K562 (cell line): ENCODE data around the gene ERC2. TPM values are rescaled to one million over a fixed set of nuclear protein-coding genes. Genes with fewer than 3 reads are reported as not detected.

Experiments
- ATAC-seq: fragments of 200-7000 bp; cut with Tn5 transposase; 3 replicates; pipeline ENCODE4 v1.9.1; 2020; ENCODE audit warnings: moderate library complexity
- BruUV-seq: library from RNA; stranded (reverse); fragments of 400-500 nt; replicated peaks from 2 replicates; lab custom pipeline; 2021; lab: Mats Ljungman, UMichigan
- CTCF ChIA-PET: fragments of 300-600 bp; formaldehyde crosslinking; extraction: SDS; loops from one replicate; lab custom pipeline; 2021; ENCODE audit warnings: low intra/inter-chr PET ratio; lab: Yijun Ruan, JAX
- POLR2A ChIA-PET: fragments of 300-600, 350-650 bp; sonication (Branson Sonifier 250); formaldehyde crosslinking; extraction: SDS; loops from one replicate; lab custom pipeline; 2021; ENCODE audit warnings: antibody characterized with exemption, inconsistent platforms; lab: Yijun Ruan, JAX
- DNase-seq, 4 experiments: peaks; one replicate each; pipeline versions ENCODE4 v3.0.0 to v3.0.0-alpha.2; 2011 to 2018; ENCODE audit warnings: low spot score in 3 of 4, mixed read lengths in 3 of 4; ENCODE audit errors: extremely low read depth in 1 of 4
- FAIRE-seq: peaks from 2 replicates; lab custom pipeline; 2011; peaks lifted over from hg19 to GRCh38; lab: Jason Lieb, UNC
- H2AFZ ChIP-seq: 2 replicates; pipeline ENCODE4 v1.6.0; 2011; ENCODE audit warnings: low read depth, low read length, control low read depth, inconsistent platforms
- H3K27ac ChIP-seq: fragments of 200-600 bp; 3 replicates; pipeline ENCODE4 v1.8.0; 2011; ENCODE audit warnings: low read depth, mild to moderate bottlenecking, control low read depth, inconsistent platforms, low read length, moderate library complexity, mixed read lengths; ENCODE audit errors: extremely low read depth
- H3K27me3 ChIP-seq, 2 experiments: fragments of 300-600 bp in 1 of 2; 2 replicates in 1 of 2; 3 replicates in 1 of 2; pipeline versions ENCODE4 v1.6.0 to v1.8.0; 2011; ENCODE audit warnings: inconsistent platforms in 2 of 2, low read length in 2 of 2, mild to moderate bottlenecking in 1 of 2, mixed read lengths in 1 of 2, moderate library complexity in 1 of 2; ENCODE audit not compliant: control insufficient read depth in 2 of 2, insufficient read depth in 2 of 2
- H3K36me3 ChIP-seq: fragments of 300-600 bp; 3 replicates; pipeline ENCODE4 v1.8.0; 2011; ENCODE audit warnings: mild to moderate bottlenecking, low read length, inconsistent platforms; ENCODE audit not compliant: control insufficient read depth, insufficient read depth
- H3K4me1 ChIP-seq, 2 experiments: fragments of 200-600 bp in 1 of 2; replicated peaks in 1 of 2; 2 replicates in 1 of 2; 3 replicates in 1 of 2; pipeline versions ENCODE4 v1.5.1 to v1.8.0; 2011; ENCODE audit warnings: inconsistent platforms in 2 of 2, low read length in 2 of 2, mild to moderate bottlenecking in 1 of 2, mixed read lengths in 1 of 2, moderate library complexity in 1 of 2; ENCODE audit not compliant: control insufficient read depth in 2 of 2, insufficient read depth in 2 of 2
- H3K4me2 ChIP-seq: 2 replicates; pipeline ENCODE4 v1.6.1; 2011; ENCODE audit warnings: low read length, control low read depth, inconsistent platforms, mixed read lengths; ENCODE audit not compliant: insufficient read depth
- H3K4me3 ChIP-seq: fragments of 200-600 bp; sonication (generic), shearing (Covaris generic); 2 replicates; pipeline ENCODE4 v1.5.1; 2016; ENCODE audit warnings: control low read depth, inconsistent platforms
- H3K79me2 ChIP-seq: fragments of 200-600 bp; 3 replicates; pipeline ENCODE4 v1.8.0; 2011; ENCODE audit warnings: low read length, inconsistent platforms; ENCODE audit not compliant: control insufficient read depth, insufficient read depth
- H3K9ac ChIP-seq, 2 experiments: 2 replicates each; pipeline versions ENCODE4 v1.6.0 to v1.6.1; 2011; ENCODE audit warnings: low read depth in 2 of 2, low read length in 2 of 2, control low read depth in 1 of 2, inconsistent platforms in 1 of 2, mild to moderate bottlenecking in 1 of 2, mixed read lengths in 1 of 2; ENCODE audit not compliant: insufficient read depth in 1 of 2
- H3K9me1 ChIP-seq: one replicate; pipeline ENCODE4 v1.6.0; 2011; ENCODE audit warnings: inconsistent platforms, mild to moderate bottlenecking, low read length, moderate library complexity; ENCODE audit not compliant: control insufficient read depth, insufficient read depth
- H3K9me3 ChIP-seq: replicated peaks from 2 replicates; pipeline ENCODE4 v1.5.1; 2011; ENCODE audit warnings: low read depth, low read length, inconsistent platforms; ENCODE audit not compliant: control insufficient read depth, insufficient read depth
- H4K20me1 ChIP-seq: replicated peaks from 2 replicates; pipeline ENCODE4 v1.6.1; 2011; ENCODE audit warnings: low read length, inconsistent platforms, mixed read lengths; ENCODE audit not compliant: control insufficient read depth, insufficient read depth
- CHD1 ChIP-seq: fragments of 200-600 bp; sonication (generic); IDR thresholded peaks from one replicate; pipeline ENCODE4 v1.6.1; 2012; ENCODE audit warnings: mild to moderate bottlenecking, moderate library complexity, low read length, inconsistent platforms
- HMGN3 ChIP-seq: IDR thresholded peaks from 2 replicates; pipeline ENCODE4 v1.6.1; 2011; ENCODE audit warnings: borderline replicate concordance, low read depth, mild to moderate bottlenecking, mixed read lengths, low read length; ENCODE audit not compliant: insufficient read length; ENCODE audit errors: extremely low read depth
- ID3 ChIP-seq, 2 experiments: fragments of 250-450 bp in 1 of 2; fragments of 450-650 bp in 1 of 2; sonication (Bioruptor Pico) in 1 of 2; IDR thresholded peaks; 2 replicates each; pipeline versions ENCODE4 v1.6.1 to v1.8.0; 2016 to 2021; ENCODE audit warnings: mild to moderate bottlenecking in 2 of 2, moderate library complexity in 2 of 2, missing compliant biosample characterization in 1 of 2, missing genetic modification characterization in 1 of 2
- NR2C2 ChIP-seq, 2 experiments: fragments of 200-800 bp in 1 of 2; sonication (Bioruptor generic) in 1 of 2; sonication (generic) in 1 of 2; formaldehyde crosslinking in 1 of 2; IDR thresholded peaks; 2 replicates each; pipeline versions ENCODE4 v1.6.1 to v1.8.0; 2016 to 2022; ENCODE audit warnings: mild to moderate bottlenecking in 1 of 2, missing compliant biosample characterization in 1 of 2, missing genetic modification characterization in 1 of 2, missing genetic modification reagents in 1 of 2
- PHB2 ChIP-seq: fragments of 450-650 bp; IDR thresholded peaks from 2 replicates; pipeline ENCODE4 v1.6.1; 2017; ENCODE audit warnings: low read depth
- RAD21 ChIP-seq, 2 experiments: fragments of 250-450 bp in 1 of 2; fragments of 450-650 bp in 1 of 2; sonication (Bioruptor Pico) in 1 of 2; formaldehyde crosslinking in 1 of 2; IDR thresholded peaks in 1 of 2; conservative IDR thresholded peaks in 1 of 2; 2 replicates each; pipeline versions ENCODE4 v1.4.0 to v1.8.0; 2020 to 2022; ENCODE audit warnings: mild to moderate bottlenecking in 2 of 2, moderate library complexity in 1 of 2
- RBBP5 ChIP-seq: fragments of 200-600 bp; sonication (generic); IDR thresholded peaks from 2 replicates; pipeline ENCODE4 v1.6.1; 2012; ENCODE audit warnings: borderline replicate concordance, mild to moderate bottlenecking, low read length, control low read depth, inconsistent platforms; ENCODE audit not compliant: insufficient read depth, poor library complexity, severe bottlenecking
- ZNF212 ChIP-seq: fragments of 450-650 bp; formaldehyde crosslinking; IDR thresholded peaks from 2 replicates; pipeline ENCODE4 v1.4.0; 2020; ENCODE audit warnings: mild to moderate bottlenecking
- ZNF707 ChIP-seq: fragments of 250-450 bp; sonication (Bioruptor Pico); conservative IDR thresholded peaks from 2 replicates; pipeline ENCODE4 v1.8.0; 2022; ENCODE audit warnings: inconsistent platforms, mild to moderate bottlenecking, moderate library complexity
- WGBS: fragments of 100-300 bp; shearing (Covaris generic); methylation state at CpG from one replicate; pipeline ENCODE4 v1.1.6; 2016; ENCODE audit warnings: low coverage, mixed read lengths; ENCODE audit not compliant: insufficient coverage; ENCODE audit errors: missing lambda C conversion rate; 5-methylcytosine and 5-hydroxymethylcytosine counted together
- in situ Hi-C: fragments of 300-500 bp; cut with MboI; formaldehyde crosslinking; loops from 4 replicates; pipeline ENCODE4 v1.15.0; 2018; ENCODE audit warnings: inconsistent platforms, mixed read lengths
- intact Hi-C: fragments of 100-400 bp; cut with micrococcal nuclease; formaldehyde crosslinking; loops from 2 replicates; pipeline ENCODE4 v1.14.2; 2022
- polyA plus RNA-seq, 8 experiments: library from polyadenylated mRNA; depleted of rRNA in 4 of 8; stranded (reverse) in 5 of 8; unstranded in 3 of 8; fragments of >200 nt; fragmentation: Nextera tagmentation in 2 of 8; fragmentation: Illumina TruSeq in 1 of 8; extraction: Ambion mirVana in 2 of 8; extraction: Trizol in 1 of 8; gene quantifications; 2 replicates each; pipeline versions ENCODE4 v1.2.1 to v1.2.3, GENCODE V29; 2011 to 2014; ENCODE audit warnings: inconsistent platforms in 1 of 8, missing spikeins in 1 of 8
- total RNA-seq, 7 experiments: library from RNA; depleted of rRNA in 6 of 7; stranded (reverse); fragments of >200 nt in 6 of 7; fragmentation: Illumina TruSeq in 2 of 7; extraction: Trizol in 2 of 7; gene quantifications; 2 replicates each; pipeline versions ENCODE4 v1.2.1 to v1.2.3, GENCODE V29; 2011 to 2021; ENCODE audit warnings: low replicate concordance in 1 of 7
- TF ChIP-seq, protein P1 (sequence below), 2 experiments: fragments of 450-650 bp; conservative IDR thresholded peaks; 2 replicates each; pipeline ENCODE4 v1.6.1; 2017; ENCODE audit warnings: mild to moderate bottlenecking in 2 of 2, moderate library complexity in 2 of 2
- TF ChIP-seq, protein P2 (sequence below): sonication (generic); formaldehyde crosslinking; IDR thresholded peaks from 2 replicates; pipeline ENCODE4 v1.8.0; 2022; ENCODE audit warnings: mild to moderate bottlenecking, missing genetic modification reagents

The ERC2 gene
- total and polyA plus RNA-seq, 9 of the 15 experiments (the other 6 are each of a cell fraction or from before 2014, with no cell fraction given) = 0.04 to 0.18 (median 0.07) TPM; not detected in 2

DNA sequence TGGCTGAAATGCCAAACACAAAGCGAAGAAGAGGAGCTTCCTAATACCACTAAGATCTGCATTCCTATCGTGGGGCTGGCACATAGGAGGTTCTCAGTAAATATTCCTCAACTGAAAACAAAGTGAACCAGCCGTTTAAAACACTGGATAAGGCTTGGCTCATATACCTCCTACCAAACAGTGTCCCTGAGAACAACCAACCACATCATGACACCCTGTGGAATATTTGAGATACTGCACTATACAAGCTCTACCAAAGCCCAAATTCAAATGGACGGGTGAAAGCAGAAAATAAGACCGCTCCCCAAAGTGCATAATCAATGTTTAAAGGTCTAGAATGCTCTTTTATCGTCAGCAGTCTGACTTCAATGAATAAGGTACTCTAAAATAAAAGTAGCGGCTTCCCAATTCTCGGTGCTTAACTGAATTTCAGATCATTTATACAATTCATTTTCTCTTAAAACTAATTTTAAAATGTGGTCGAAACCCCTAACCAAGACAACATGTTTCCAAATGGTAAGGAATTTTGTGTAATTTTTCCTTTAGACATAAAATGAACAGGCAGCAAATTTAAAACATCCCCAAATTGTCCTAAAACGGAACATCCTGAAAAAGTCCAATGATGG, 425.8 kb downstream of the ERC2 start:
- POLR2A ChIA-PET = no interaction called here
- intact Hi-C loops = no loop called here

DNA sequence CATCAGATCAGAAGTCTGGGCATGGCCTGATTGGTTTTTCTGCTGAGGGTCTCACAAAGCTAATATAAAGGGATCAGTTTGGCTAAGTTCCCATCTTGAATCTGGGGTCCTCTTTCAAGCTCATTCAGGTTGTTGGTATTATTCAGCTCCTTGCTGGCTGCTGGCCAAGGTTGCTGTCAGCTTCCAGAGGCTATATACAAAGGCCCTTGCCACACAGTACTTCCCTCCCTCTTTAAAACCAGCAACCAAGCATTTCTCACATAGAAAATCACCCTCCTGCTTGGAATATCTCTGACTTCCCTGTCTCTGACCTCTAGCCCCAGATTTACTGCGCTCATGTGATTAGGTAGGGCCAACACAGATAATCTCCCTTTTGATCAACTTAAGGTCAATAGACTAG, 442.9 kb downstream of the ERC2 start:
- Histone ChIP-seq H3K27me3 (no peaks in the 10 kb centered on the region), H3K9ac (no peak overlapping the region), H3K4me1 (no peaks in the 10 kb centered on the region), H4K20me1 (no peaks in the 10 kb centered on the region; the same call in 1 of the 2 replicates), H3K27ac (no peak overlapping the region), H3K79me2 (no peaks in the 10 kb centered on the region), H3K4me2 (no peak overlapping the region), H2AFZ (no peak overlapping the region), H3K9me3 (no peaks in the 10 kb centered on the region), H3K4me3 (no peak overlapping the region), H3K36me3 (no peaks in the 10 kb centered on the region), H3K9me1 (no peaks in the 10 kb centered on the region)
- intact Hi-C loops (no loop called here), in situ Hi-C loops (no loop called here)
- no peak for FAIRE-seq
- no peak for ATAC-seq
- DNase-seq = no peak
- no TSS peak for BruUV-seq
- ChIA-PET CTCF (no interaction called here), POLR2A (no interaction called here)
- WGBS = 0% methylated on average over 1 of the region's 1 CpG
- TF ChIP-seq HMGN3 (no peak), NR2C2 (CRISPR knock-in tag; IDR thresholded peaks at IDR 0.05) (no peak), NR2C2 (tag; IDR thresholded peaks at IDR 0.05) (no peak), CHD1 (no peak), PHB2 (no peak), ZNF212 (CRISPR knock-in tag) (no peak), ID3 (CRISPR knock-in tag; IDR thresholded peaks at IDR 0.05) (no peak), ID3 (tag; IDR thresholded peaks at IDR 0.05) (no peak), ZNF707 (CRISPR knock-in tag) (no peak)
- TF ChIP-seq, protein P1, sequence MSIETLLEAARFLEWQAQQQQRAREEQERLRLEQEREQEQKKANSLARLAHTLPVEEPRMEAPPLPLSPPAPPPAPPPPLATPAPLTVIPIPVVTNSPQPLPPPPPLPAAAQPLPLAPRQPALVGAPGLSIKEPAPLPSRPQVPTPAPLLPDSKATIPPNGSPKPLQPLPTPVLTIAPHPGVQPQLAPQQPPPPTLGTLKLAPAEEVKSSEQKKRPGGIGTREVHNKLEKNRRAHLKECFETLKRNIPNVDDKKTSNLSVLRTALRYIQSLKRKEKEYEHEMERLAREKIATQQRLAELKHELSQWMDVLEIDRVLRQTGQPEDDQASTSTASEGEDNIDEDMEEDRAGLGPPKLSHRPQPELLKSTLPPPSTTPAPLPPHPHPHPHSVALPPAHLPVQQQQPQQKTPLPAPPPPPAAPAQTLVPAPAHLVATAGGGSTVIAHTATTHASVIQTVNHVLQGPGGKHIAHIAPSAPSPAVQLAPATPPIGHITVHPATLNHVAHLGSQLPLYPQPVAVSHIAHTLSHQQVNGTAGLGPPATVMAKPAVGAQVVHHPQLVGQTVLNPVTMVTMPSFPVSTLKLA (conservative IDR thresholded peaks at IDR 0.05) = no peak
- TF ChIP-seq, protein P2, sequence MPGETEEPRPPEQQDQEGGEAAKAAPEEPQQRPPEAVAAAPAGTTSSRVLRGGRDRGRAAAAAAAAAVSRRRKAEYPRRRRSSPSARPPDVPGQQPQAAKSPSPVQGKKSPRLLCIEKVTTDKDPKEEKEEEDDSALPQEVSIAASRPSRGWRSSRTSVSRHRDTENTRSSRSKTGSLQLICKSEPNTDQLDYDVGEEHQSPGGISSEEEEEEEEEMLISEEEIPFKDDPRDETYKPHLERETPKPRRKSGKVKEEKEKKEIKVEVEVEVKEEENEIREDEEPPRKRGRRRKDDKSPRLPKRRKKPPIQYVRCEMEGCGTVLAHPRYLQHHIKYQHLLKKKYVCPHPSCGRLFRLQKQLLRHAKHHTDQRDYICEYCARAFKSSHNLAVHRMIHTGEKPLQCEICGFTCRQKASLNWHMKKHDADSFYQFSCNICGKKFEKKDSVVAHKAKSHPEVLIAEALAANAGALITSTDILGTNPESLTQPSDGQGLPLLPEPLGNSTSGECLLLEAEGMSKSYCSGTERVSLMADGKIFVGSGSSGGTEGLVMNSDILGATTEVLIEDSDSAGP = no peak

More for the DNA sequence above, 425.8 kb downstream of the ERC2 start:
- peak in 1 of 2 experiments; percentile 27; a peak in 2 of 4 replicates for TF ChIP-seq RAD21 (CRISPR knock-in tag; conservative IDR thresholded peaks at IDR 0.05 in 1 of 2, IDR thresholded peaks at IDR 0.05 in 1 of 2)
- no peak for TF ChIP-seq RBBP5
- H2AFZ ChIP-seq = no peak overlapping the region
- no peak for FAIRE-seq
- peak; percentile 62 for ATAC-seq
- no peaks in the 10 kb centered on the region for H3K9me3 ChIP-seq
- no peak overlapping the region for H3K9ac ChIP-seq
- CTCF ChIA-PET = no interaction called here
- DNase-seq = peak; percentile 5 to 10 (median 8)
- H3K36me3 ChIP-seq = no peaks in the 10 kb centered on the region
- no peaks in the 10 kb centered on the region for H3K4me1 ChIP-seq
- no peaks in the 10 kb centered on the region for H3K9me1 ChIP-seq
- no peak overlapping the region for H3K27ac ChIP-seq
- BruUV-seq = no TSS peak
- in situ Hi-C loops = no loop called here
- no peak overlapping the region for H3K4me3 ChIP-seq
- H3K79me2 ChIP-seq = no peaks in the 10 kb centered on the region
- no peaks in the 10 kb centered on the region for H4K20me1 ChIP-seq
- no peak overlapping the region for H3K4me2 ChIP-seq
- H3K27me3 ChIP-seq = no peaks in the 10 kb centered on the region
- WGBS = 4% methylated on average over 9 of the region's 10 CpGs
